Epidermal melanocyte (primary cell): ENCODE results near the gene MYEF2.

ENCODE experiments used
- DNase-seq: peaks from one replicate; pipeline ENCODE4 v3.0.0; 2011; ENCODE audit warnings: low spot score; ENCODE audit not compliant: insufficient read length

MYEF2 gene, protein sequence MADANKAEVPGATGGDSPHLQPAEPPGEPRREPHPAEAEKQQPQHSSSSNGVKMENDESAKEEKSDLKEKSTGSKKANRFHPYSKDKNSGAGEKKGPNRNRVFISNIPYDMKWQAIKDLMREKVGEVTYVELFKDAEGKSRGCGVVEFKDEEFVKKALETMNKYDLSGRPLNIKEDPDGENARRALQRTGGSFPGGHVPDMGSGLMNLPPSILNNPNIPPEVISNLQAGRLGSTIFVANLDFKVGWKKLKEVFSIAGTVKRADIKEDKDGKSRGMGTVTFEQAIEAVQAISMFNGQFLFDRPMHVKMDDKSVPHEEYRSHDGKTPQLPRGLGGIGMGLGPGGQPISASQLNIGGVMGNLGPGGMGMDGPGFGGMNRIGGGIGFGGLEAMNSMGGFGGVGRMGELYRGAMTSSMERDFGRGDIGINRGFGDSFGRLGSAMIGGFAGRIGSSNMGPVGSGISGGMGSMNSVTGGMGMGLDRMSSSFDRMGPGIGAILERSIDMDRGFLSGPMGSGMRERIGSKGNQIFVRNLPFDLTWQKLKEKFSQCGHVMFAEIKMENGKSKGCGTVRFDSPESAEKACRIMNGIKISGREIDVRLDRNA

DNA sequence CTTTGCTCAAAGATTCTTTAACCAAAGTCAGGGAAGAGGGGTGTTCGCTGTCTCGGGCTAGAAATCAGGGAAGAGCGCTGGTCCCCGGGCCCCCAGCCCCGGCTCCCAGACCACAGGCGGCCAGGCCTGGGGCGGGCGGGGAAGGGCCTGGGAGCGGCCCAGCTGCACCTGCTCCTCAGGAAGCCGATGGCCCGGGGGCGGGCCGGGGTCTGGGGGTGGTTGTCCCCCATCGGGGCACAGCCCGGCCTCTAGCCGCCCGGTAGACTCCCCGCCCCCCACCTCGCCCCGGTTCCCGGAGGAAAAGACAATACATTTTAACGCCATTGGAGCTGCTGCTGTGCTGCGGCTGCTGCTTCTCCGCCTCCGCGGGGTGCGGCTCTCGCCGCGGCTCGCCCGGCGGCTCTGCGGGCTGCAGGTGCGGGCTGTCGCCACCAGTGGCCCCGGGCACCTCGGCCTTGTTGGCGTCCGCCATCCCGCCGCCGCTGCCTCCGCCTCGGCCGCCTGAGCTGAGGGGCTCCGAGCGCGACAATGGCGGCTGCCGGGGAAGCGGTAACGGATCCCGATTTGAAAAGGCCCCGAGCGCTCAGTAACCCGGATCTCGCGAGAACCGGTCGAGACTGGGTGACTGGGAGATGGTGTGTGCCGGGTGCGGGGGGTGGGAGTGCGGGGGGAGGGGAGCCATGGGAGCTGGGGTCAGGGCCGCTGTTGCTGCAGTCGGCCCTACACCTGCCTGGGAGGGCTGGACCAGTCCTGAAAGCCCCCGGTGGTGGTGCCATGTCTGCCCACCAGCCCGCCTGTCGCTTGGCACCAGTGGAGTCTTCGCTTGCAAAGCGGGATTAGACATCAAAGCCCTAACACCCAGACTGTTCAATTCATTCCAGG is at the start of gene MYEF2:
TSS of gene MYEF2 (minus strand) at position 530 of the 882 bp plus-strand sequence. CDS start at position 472, 58 bp downstream.
- DNase-seq = peak; percentile 45

DNA sequence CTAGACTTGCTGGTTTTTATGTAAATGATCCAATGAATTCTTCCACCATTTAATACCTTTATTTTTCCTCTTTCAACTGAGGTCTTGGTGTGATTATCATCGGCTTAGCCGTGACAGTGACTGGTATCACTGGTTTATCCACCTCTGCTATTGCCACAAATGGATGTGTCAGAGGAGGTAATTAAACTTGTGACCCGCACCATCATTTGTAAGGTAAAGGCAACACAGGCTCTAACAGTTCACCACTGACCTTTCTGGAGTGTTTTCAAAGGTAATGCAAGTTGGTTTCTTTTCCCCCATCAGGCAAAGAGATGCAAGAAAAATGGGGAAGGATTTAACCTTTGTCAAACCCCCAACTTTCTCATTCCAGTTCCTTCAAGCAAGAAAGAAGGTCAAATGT is 47.7 kb upstream of the MYEF2 start:
- DNase-seq = no peak

DNA sequence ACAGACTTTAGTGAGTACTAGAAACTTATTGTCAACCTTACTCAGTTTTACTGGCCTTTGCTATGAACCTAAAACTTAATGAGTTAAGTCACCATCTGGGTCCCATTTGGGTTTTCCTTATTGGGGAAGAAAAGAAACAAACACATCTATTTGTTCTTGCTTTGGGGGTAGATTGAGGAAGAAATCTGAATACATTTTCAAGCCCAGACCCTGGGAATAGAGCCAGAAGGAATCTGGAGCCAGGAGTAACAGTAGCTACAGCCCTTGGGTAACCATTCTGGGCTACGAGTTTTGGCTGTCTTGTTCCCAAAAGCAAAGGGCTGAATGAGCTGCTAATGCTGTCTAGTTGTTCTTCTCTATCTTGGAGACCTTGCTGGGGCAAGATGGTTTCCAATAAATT is 44.5 kb upstream of the MYEF2 start:
- DNase-seq = no peak

DNA sequence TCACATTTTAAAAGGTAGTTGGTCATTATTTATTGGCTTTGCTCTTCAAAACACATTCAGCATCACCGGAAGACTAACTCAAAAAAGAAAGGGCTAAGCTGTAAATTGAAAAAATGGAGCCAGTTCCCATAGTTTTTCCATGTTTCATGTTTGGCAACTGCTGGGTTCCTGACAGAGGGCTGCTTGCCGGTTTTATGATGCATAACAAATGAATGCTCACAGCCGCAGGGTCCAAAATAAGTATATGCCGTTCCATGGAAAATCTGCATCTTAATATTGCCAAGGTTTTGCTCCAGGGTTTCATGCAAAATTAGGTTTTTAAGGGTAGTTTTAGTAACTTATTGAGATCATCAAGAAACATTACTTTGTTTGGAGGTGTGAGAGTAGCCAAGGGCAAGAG is 43.8 kb upstream of the MYEF2 start:
- no peak for DNase-seq

DNA sequence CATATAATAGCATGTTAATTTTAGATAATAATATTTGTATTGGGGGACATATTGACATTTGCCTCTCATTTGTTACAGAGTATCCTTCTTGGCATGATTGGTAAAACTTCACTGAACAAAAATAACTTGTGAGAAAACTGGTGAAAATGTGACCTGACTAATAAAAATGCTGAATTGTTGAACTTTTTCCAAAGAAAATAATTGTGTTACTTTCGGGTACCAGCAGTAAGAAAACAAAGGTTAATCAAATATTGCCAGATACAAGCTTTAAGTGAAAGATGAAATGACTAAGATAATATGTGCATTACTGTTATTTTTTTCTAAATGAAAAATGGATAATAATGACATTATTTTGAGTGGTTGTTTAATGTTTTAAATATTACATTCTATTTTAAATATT is 43.2 kb upstream of the MYEF2 start:
- DNase-seq = no peak

DNA sequence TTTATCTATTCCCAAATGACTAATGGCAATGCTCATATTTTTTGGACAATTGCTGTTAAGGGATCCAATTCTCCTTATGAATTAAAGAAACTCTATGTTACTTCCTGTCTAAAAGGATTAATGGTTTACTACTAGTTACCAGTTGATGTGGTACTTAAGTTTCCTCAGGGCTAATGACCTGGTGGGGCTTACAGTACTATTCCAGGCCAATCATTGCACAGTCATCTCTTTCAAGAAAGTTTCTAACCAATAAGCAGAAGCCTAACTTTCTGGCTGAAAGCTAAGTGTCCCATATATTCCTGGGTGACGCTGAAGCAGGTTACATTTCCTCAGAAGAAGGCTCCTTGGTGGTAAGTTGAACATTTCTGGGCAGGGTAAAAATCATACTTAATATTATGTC is 27.9 kb upstream of the MYEF2 start, which contains the start of gene SLC12A1:
TSS of gene SLC12A1 (plus strand) at position 322 of the 400 bp plus-strand sequence. CDS start 1,418 bp downstream, outside the sequence.
- no peak for DNase-seq

DNA sequence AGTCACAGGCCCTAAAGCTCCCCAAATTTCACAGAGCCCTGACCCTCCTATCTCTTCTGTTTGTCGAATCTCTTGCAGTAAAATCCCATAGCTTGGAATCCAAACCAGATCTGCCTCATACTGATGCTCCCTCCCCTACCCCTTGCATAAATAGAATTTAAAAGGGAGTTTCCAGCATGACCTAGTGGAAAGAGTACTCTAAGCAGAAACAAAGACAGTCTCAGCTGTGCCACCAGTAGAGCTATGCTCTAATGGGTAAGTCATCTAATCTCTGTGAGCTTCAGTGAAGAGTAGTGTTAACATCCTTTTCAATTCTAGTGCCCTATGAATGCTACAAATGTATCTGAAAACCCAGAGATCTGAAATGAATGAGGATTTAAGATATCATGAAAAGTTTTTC is 24.0 kb upstream of the MYEF2 start:
- DNase-seq = no peak

DNA sequence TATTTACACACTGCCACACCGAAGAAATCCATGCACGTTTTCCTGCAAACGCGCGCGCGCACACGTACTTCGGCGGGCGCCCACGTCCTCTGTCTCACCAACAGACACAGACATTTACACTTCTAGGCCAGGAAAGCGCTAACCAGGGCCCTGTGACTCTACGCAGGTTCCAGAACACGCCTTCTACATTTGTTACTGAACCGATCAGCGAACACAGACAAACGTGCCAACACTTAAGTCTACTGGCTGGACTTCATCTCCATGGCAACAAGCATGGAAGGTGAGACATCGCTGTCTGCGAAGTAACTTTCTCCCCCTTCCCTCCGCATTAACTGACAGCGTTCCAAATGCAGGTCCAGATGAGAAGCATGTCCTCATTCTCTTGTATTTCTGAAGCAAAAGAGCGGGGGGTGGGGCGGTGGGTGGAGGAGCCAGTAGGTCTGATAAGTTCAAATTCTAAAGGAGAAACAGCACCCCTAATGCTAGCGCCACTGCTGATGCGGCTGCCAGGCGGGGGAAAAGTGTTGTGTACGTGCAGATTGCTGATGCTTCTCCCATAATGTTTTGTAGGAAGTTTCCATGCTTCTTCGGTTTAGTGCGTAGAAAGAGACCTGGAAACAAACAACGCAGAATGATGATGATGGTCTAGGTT is 13.6 kb upstream of the MYEF2 start, which contains the start of gene CTXN2:
TSS of gene CTXN2 (plus strand) at position 92 of the 652 bp plus-strand sequence. CDS start 9,636 bp downstream, outside the sequence.
- DNase-seq = no peak

DNA sequence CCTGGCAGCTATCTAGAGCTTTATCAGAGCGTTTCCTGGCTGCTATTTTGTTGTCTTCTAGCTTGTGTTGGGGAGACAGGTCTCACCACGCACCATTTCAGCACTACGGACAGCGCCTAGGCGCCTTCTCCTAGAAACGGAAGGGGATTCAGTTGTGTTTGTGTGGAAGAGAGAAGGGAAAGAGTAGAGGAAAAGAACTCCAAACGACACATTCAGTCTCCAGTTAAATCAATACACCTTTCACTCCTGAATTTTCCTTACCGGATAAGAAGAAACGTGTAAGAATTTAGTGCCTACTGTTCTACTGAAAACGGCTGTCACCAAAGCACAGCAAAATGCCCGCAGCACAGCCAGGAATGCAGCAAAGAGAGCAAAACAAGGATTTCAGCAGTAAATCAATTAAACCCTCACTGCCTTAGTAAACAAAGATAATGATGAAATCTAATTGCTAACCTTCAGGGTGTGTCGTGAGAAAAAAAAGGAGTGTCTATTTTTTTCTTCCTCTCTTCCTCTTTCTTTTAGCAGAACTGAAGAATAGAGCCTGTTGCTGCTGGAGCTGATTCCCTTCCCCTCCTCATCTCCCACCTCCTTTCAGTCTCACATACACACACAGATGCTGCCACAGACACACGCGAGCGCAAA is 13.0 kb upstream of the MYEF2 start:
- DNase-seq = peak; percentile 42

DNA sequence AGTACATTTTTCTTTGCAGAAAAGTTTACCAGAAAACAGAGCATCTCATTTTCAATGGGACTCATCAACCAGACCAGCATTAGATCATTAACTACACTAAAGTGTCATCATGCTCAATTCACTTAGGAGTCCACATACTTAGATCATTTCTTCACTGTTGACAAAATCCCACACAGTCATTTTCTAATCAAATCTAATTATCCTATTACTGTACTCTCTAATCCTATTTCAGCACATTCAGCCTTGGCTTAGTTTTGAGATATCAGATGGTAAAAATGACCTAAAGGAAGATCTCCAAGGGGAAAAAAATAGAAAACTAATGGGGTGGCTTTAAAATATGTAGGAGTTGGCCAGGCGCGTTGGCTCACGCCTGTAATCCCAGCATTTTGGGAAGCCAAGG is 8.2 kb upstream of the MYEF2 start:
- DNase-seq = no peak

DNA sequence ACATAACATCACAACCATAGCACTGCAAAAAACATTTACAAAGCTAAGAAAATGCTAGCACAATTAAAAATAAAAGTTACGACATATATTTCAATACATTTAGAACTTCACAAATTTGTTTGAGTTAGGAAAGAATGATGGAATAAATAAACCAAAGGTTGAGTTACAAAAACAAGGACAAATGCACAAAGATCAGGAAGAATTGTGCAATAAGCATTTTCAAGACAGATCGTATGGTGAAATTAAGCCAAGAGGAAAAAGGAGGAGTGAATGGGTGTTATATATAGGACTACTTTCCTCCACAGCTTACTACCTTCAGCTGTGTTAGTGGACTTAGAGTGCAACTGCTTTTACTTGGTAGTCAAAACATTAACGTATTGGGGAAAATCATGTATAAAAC is 7.4 kb upstream of the MYEF2 start:
- no peak for DNase-seq

DNA sequence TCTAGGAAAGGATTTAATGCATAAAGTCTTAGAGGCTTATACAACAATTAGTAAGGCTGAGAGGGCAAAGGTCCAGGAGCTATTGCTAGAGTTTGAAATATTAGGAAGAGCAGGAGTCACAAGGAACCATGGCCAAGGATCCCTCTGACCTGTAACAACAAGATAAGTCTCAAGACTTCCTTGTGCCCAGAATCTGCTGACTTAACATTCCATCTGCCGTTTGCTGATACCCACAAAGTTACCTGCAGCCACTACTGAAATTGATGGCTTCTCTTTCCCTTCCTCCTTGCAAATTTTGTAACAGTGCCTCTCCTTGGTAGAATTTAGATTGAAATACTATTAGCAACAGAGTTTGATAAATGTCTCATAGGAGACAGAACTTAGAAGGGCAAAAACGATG is 4.7 kb upstream of the MYEF2 start:
- no peak for DNase-seq

DNA sequence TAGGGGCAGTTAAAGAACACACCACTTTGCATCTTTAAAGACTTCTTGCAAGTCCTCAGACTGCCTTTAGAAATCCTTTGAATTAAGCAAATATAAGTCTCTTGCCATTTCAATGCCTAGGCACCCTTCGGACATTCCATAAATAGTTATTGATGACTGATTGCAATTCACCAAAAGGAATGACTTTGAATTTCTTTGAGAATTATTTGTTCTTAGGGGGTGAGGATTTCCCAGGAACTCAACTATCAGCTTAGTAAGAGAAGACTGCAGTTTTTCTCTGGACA is 495 bp upstream of the MYEF2 start:
- no peak for DNase-seq

DNA sequence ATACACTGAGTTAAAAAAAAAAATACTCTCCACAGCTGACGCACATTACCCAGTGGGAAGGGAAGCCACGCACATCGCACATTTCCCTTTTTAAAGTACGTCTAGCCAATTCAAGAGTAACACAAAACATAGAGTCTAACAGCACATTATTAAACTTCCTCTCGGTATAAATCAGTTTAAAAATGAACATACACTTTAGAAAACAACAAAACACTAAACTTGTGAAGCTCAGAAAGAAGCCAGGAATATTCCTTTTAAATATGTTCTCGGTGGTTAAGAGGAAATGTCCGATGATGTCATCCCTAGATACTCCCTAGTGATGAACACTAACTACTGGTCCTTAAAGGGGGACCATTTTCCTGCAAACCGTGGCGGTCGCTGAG is 721 bp downstream of the MYEF2 start:
- peak; percentile 34 for DNase-seq

DNA sequence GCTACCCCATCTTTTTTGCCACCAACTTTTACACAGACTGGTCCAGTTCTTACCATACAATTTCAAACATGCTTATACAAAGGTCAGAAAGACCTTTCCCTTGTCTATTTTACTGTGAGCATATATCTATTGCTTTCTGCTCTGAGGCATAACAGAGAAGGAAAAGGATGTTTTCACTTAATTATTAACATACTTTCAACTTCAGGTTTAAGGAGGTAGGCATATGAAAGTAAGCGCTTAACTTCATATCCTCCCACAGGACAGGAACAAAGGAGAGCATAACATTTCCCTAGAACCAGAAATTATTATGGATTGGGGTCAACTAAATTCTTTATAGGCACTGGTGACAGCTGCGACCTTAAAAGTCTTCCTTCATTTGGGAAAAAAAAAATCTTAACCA is 1.1 kb downstream of the MYEF2 start:
- DNase-seq = no peak

DNA sequence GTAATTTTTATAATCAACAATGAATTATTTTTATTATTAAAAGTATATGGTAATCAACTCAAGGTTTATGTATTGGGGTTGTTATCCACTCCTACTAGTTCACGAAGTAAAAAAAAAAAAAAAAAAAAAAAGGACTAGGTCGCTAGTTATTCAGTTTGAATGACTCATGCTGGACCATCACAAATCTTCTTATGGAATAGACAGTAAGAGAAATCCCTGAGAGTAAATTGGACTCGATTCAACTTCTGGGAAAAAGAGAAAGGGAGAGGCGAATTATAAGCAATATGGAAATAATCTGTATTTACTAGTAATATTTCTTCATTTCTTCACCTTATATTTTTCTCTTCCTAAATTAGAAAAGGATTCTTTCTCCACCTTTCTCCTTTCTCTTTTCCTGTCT is 2.0 kb downstream of the MYEF2 start:
- no peak for DNase-seq

DNA sequence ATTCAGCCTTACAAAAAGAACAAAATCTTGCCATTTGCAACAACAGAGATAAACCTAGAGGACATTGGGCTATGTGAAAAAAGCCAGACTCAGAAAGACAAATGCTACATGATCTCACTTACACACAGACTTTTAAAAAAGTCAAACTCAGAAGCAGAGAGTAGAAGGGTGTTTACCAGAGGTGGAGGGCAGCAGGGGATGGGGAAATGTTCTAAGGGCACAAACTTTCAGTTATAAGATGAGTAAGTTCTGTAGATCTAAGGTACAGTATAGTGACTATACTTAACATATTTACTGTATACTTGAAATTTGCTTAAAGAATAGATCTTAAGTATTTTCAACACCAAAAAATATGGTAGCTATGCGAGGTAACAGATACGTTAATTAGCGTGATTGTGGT is 3.0 kb downstream of the MYEF2 start:
- no peak for DNase-seq

DNA sequence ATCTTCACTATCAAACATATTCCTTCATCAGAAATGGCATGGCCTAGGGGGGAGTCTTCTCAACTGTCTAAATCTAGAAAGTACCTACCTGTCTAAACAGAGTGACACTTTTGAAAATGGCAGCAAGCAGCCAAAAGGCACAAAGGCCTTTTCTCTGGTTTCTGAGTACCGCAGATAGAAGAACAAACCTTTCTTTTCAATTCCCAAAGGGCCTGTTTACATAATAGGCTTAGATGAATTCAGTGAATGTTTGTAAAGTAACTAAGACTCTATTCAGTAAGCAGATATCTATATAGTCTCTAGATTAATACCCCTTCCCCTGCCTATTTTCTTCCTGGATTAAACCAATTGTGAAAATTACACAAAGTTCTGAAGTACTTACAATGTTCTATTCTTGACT is 7.1 kb downstream of the MYEF2 start:
- no peak for DNase-seq

DNA sequence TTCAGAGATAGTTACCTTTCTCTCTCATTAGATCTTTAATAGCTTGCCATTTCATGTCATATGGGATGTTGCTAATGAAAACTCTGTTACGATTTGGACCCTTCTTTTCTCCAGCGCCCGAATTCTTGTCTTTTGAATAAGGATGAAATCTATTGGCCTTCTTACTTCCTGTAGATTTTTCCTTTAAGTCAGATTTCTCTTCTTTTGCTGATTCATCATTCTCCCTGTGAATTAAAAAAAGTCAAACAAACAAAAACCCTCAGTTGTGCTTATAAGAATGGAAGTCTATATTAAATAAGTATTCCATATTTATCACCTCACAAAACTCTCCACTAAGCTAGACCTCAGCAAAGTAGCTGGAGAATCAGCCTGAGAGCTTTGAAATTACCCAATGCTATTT is 9.5 kb downstream of the MYEF2 start:
- no peak for DNase-seq

DNA sequence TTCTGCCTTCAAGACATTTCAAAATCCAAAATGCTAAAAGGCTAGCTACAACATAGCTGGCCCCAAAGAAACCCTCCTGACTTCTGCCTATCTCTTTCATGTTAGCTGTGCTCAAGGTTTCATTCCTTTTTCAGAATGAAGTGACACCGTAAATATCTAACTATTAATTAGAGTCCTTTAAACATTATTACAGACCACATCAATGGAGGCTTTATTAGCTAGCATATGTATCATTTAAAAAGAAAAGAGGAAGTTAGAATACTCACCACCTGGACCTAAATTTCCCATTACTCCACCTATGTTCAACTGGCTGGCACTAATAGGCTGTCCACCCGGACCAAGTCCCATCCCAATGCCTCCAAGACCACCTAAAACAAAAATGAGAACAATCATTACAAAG is 24.6 kb downstream of the MYEF2 start:
- DNase-seq = no peak

DNA sequence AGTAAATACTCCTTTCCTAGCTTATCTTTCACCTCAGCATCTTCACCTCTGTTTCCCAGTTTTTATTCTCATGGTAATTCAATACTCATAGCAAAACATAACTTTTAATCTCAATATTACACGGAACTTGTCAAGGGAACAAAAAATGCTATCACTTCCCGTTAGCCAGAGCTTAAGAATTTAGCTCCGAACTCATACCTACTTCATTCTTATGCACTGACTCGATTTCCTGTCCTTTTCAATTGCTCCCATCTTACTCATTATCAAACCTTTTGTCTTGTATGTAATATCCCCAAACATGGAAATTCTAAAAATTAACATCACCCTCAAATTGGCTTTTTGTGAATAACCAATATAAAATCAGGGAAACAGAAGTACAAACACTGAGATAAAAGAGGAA is 28.2 kb downstream of the MYEF2 start:
- no peak for DNase-seq
